GM19240 (cell line): Measurements from ENCODE around the gene BHLHA15.

Experiments
- DNase-seq: peaks from one replicate; pipeline ENCODE4 v3.0.0; 2011; ENCODE audit warnings: low spot score; ENCODE audit not compliant: insufficient read length

The BHLHA15 gene

GRCh38 chr7:98241674-98242241 is 30.5 kb downstream of the BHLHA15 start:
- DNase-seq = no peak

GRCh38 chr7:98242342-98242741 is 31.1 kb downstream of the BHLHA15 start:
- DNase-seq = no peak

GRCh38 chr7:98242934-98243333 is 31.7 kb downstream of the BHLHA15 start:
- no peak for DNase-seq

- DNase-seq = no peak
These were observed 33.6 kb downstream of the BHLHA15 start for GRCh38 chr7:98244871-98245270.

- DNase-seq = no peak
These were observed 36.9 kb downstream of the BHLHA15 start for GRCh38 chr7:98248156-98248555.

- no peak for DNase-seq
These were observed 37.9 kb downstream of the BHLHA15 start for GRCh38 chr7:98249106-98249505.

- DNase-seq = peak; percentile 64
These were observed 39.5 kb downstream of the BHLHA15 start for GRCh38 chr7:98250789-98251188.

GRCh38 chr7:98251231-98251600 is 40.0 kb downstream of the BHLHA15 start:
- DNase-seq = no peak

- peak; percentile 99 for DNase-seq
These were observed 40.6 kb downstream of the BHLHA15 start, which contains the start of gene TECPR1 for GRCh38 chr7:98251601-98252424. TECPR1 (minus strand) TSS chr7:98252232; CDS start chr7:98246146, 6,086 bp downstream.

GRCh38 chr7:98252425-98253054 is 41.3 kb downstream of the BHLHA15 start:
- no peak for DNase-seq

- DNase-seq = no peak
These were observed 43.3 kb downstream of the BHLHA15 start for GRCh38 chr7:98254516-98254915.

- DNase-seq = no peak
These were observed 43.8 kb downstream of the BHLHA15 start for GRCh38 chr7:98254951-98255610.

GRCh38 chr7:98256431-98256830 is 45.2 kb downstream of the BHLHA15 start:
- DNase-seq = no peak

GRCh38 chr7:98257701-98258100 is 46.5 kb downstream of the BHLHA15 start:
- DNase-seq = no peak
